ENCODE results near the gene MAP3K13. TPM values are rescaled to one million over a fixed set of nuclear protein-coding genes. Genes with fewer than 3 reads are reported as not detected.
"Not testable (repeated sequence)": the region's sequence is repeated elsewhere in the genome, so short reads cannot be mapped to it uniquely, and the experiment has no call there.

The MAP3K13 gene
- total RNA-seq, 1 experiment from 2014 or later = 9.1 TPM

- no peak for DNase-seq (ENCODE audit: low spot score)
- H3K36me3 Mint-ChIP-seq = no peaks in the 10 kb centered on the region
- ATAC-seq = no peak
- TF ChIP-seq ZMAT4 (CRISPR knock-in tag; IDR thresholded peaks at IDR 0.05) = no peak
- TF ChIP-seq FOXK1 (CRISPR knock-in tag; IDR thresholded peaks at IDR 0.05) = no peak
- no peak for TF ChIP-seq EMX1 (CRISPR knock-in tag; IDR thresholded peaks at IDR 0.05)
- TF ChIP-seq ZNF416 (CRISPR knock-in tag; IDR thresholded peaks at IDR 0.05) = no peak
- TF ChIP-seq FOXJ3 (CRISPR knock-in tag; IDR thresholded peaks at IDR 0.05; ENCODE audit: borderline replicate concordance) = no peak
- no peak for TF ChIP-seq SP1 (CRISPR knock-in tag; conservative IDR thresholded peaks at IDR 0.05)
- TF ChIP-seq SMAD3 (CRISPR knock-in tag; IDR thresholded peaks at IDR 0.05; ENCODE audit: borderline replicate concordance) = no peak
- TF ChIP-seq ZNF317 (CRISPR knock-in tag; IDR thresholded peaks at IDR 0.05; ENCODE audit: borderline replicate concordance, low read depth) = no peak
- TF ChIP-seq ATF6 (CRISPR knock-in tag; IDR thresholded peaks at IDR 0.05) = no peak
- no peak for TF ChIP-seq MXD4 (CRISPR knock-in tag; IDR thresholded peaks at IDR 0.05; ENCODE audit: borderline replicate concordance)
- no peak overlapping the region for H3K4me3 Mint-ChIP-seq
- no peaks in the 10 kb centered on the region for H3K9me3 Mint-ChIP-seq
- H3K27ac Mint-ChIP-seq = no peak overlapping the region
- ChIA-PET POLR2A (no interaction called here), CTCF (no interaction called here)
- H3K27me3 Mint-ChIP-seq (ENCODE audit: low read depth) = peaks cover 77% of the 10 kb centered on the region
- H3K4me1 Mint-ChIP-seq = peaks cover 4% of the 10 kb centered on the region; the same call in 1 of the 2 replicates
Measured at GRCh38 chr3:185366074-185366335, 3.1 kb downstream of the MAP3K13 start.

GRCh38 chr3:185366913-185367312 is 4.0 kb downstream of the MAP3K13 start:
- no peak overlapping the region for H3K4me3 Mint-ChIP-seq
- no peak for TF ChIP-seq CBFB (CRISPR knock-in tag; IDR thresholded peaks at IDR 0.05; ENCODE audit: low read depth)
- DNase-seq (ENCODE audit: low spot score) (no peak), ATAC-seq (no peak)
- H3K4me1 Mint-ChIP-seq = peaks cover 8% of the 10 kb centered on the region
- ChIA-PET POLR2A (no interaction called here), CTCF (no interaction called here)
- H3K27me3 Mint-ChIP-seq (ENCODE audit: low read depth) = peaks cover 73% of the 10 kb centered on the region
- no peak overlapping the region for H3K27ac Mint-ChIP-seq
- H3K9me3 Mint-ChIP-seq = no peaks in the 10 kb centered on the region
- no peaks in the 10 kb centered on the region for H3K36me3 Mint-ChIP-seq

- POLR2A ChIA-PET; ATAC-seq; H3K4me3 Mint-ChIP-seq; DNase-seq (ENCODE audit: low spot score); H3K4me1 Mint-ChIP-seq; H3K27ac Mint-ChIP-seq; H3K9me3 Mint-ChIP-seq; H3K36me3 Mint-ChIP-seq: not testable (repeated sequence)
- H3K27me3 Mint-ChIP-seq (ENCODE audit: low read depth) = peaks cover 50% of the 10 kb centered on the region
- CTCF ChIA-PET = interaction anchor here (0.7 kb wide), 1 partner anchor 209 kb away, joined by 3 read pairs; no protein-coding TSS in a partner anchor
Measured at GRCh38 chr3:185370349-185370748, 7.4 kb downstream of the MAP3K13 start.

GRCh38 chr3:185371306-185372074 is 8.6 kb downstream of the MAP3K13 start:
- CTCF ChIA-PET = no interaction called here
- Mint-ChIP-seq H3K36me3 (no peaks in the 10 kb centered on the region), H3K4me3 (no peak overlapping the region), H3K27me3 (ENCODE audit: low read depth) (peaks cover 40% of the 10 kb centered on the region), H3K9me3 (no peaks in the 10 kb centered on the region), H3K27ac (no peak overlapping the region), H3K4me1 (peaks cover 3% of the 10 kb centered on the region)
- POLR2A ChIA-PET = no interaction called here
- DNase-seq (ENCODE audit: low spot score) (no peak), ATAC-seq (no peak)
- TF ChIP-seq ETV6 (CRISPR knock-in tag; IDR thresholded peaks at IDR 0.05) = no peak

GRCh38 chr3:185381320-185382058 is 18.6 kb downstream of the MAP3K13 start:
- ATAC-seq (no peak), DNase-seq (ENCODE audit: low spot score) (no peak)
- H3K4me3 Mint-ChIP-seq = no peak overlapping the region
- H3K36me3 Mint-ChIP-seq = peaks cover 16% of the 10 kb centered on the region
- H3K4me1 Mint-ChIP-seq = no peaks in the 10 kb centered on the region
- ChIA-PET POLR2A (no interaction called here), CTCF (no interaction called here)
- peaks cover 39% of the 10 kb centered on the region for H3K9me3 Mint-ChIP-seq
- H3K27ac Mint-ChIP-seq = no peak overlapping the region
- peaks cover 9% of the 10 kb centered on the region for H3K27me3 Mint-ChIP-seq (ENCODE audit: low read depth)
- TF ChIP-seq GRHL2 (CRISPR knock-in tag; IDR thresholded peaks at IDR 0.05; ENCODE audit: insufficient replicate concordance, severe bottlenecking) (no peak), ERG (CRISPR knock-in tag; IDR thresholded peaks at IDR 0.05) (no peak), ZNF416 (CRISPR knock-in tag; IDR thresholded peaks at IDR 0.05) (no peak), ARID4B (CRISPR knock-in tag; IDR thresholded peaks at IDR 0.05; ENCODE audit: borderline replicate concordance) (no peak), SMAD4 (CRISPR knock-in tag; IDR thresholded peaks at IDR 0.05) (no peak)

All from WTC11 (cell line).